ENCODE results near the gene SSRP1. TPM values are rescaled to one million over a fixed set of nuclear protein-coding genes. Genes with fewer than 3 reads are reported as not detected.
A peak's percentile ranks its signal among the peaks of the same experiment; 100 is the strongest.

Gene SSRP1
- polyA plus RNA-seq, 3 donors: 9.8 to 34.7 (median 14.7) TPM

DNA sequence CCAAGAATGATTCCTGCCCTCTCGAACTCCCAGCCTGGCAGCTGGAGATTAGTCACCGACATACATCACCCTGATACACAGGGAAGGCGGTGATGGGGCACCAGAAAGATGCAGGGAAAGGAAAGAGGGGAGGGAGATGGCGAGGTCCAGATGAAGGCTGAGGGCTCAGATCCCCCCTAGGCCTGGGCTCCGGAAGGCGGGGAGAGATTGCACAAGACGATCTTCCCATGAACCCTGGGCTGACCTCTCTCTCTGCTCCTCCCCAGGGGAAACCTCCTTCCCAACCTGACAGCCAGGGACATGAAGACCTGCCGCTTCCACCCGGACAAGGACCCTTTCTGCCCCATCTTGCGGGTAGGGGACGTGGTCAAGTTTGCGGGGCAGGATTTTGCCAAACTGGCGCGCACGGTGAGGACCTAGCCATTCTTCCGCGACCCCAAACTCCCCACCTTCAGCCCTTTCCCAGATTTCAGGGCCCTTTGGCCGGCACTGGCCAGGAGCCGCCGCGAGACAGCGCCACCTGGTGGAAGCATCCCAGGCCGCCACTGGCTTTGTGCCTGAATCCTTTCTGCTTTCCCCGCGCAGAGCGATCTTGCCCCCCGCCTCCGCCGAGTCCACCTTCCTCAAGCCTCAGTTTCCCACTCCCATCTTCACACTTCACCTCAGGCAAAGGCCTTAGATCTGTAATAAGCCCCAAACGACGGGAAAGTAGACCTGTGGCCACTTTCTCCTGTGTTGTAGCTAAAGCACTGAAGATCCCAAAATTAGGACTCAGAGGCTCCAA lies 14.0 kb upstream of the SSRP1 start:
- H3K4me3 Mint-ChIP-seq: no peak overlapping the region
- intact Hi-C loops (cut with micrococcal nuclease): loop anchor here (5.0 to 10.0 kb wide), 4 partner anchors 133 to 295 kb away; partner anchors contain the start of gene YPEL4 (in 1 of the 2)

DNA sequence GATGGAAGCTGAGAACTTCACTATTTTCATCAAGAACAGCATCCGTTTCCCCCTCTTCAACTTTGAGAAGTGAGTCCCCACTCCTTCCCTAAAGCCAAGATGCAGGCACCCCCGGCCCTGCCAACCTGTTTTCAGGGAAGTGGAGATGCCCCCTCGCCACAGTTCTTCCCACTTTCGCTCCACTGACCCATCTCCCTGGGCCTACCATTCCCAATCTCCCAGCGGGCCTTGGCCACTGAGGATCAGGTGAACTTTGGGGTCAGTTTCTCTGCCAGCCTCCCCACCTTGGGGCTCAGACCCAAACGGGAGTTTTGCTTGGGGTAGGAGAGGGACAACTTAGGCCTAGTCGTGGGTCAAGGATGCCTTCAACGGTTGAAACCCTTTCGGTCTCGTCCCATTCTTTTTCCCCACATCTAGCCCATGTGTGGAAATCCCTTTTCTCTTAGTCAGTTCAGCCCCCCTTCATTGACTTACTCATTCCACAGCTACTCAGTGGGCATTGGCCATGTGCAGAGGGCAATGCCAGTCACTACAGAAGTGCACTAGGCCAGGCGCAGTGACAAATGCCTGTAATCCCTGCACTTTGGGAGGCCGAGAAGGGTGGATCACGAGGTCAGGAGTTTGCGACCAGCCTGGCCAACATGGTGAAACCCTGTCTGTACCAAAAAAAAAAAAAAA lies 13.1 kb upstream of the SSRP1 start:
- peak overlapping the region in 1 of 7 donors; percentile 66 for H3K27ac Mint-ChIP-seq
- peaks cover 10% of the 10 kb centered on the region for H3K4me1 Mint-ChIP-seq
- H3K79me2 ChIP-seq (ENCODE audit: insufficient read depth, low read length): no peaks in the 10 kb centered on the region
- H3K4me2 ChIP-seq (replicated peaks; ENCODE audit: extremely low read depth, low read length, poor library complexity, severe bottlenecking): no peak overlapping the region
- 92% methylated on average over 7 of the region's 14 CpGs for WGBS (ENCODE audit: insufficient coverage)
- peaks cover 2 to 4% of the 10 kb centered on the region in 2 donors for H3K4me1 ChIP-seq (ENCODE audit: control insufficient read depth in 1 of 2, insufficient read depth in 2 of 2, low read length in 2 of 2)
- no peaks in the 10 kb centered on the region for H3K36me3 Mint-ChIP-seq
- H4K20me1 ChIP-seq (ENCODE audit: insufficient read depth, low read length): no peaks in the 10 kb centered on the region
- no peak overlapping the region for H3K9ac ChIP-seq (ENCODE audit: insufficient read depth, low read length, poor library complexity, severe bottlenecking)
- H3K9me3 ChIP-seq (replicated peaks in 1 of 2; ENCODE audit: control insufficient read depth in 1 of 2, insufficient read depth in 1 of 2, low read length in 2 of 2): no peaks in the 10 kb centered on the region
- no peaks in the 10 kb centered on the region for H3K36me3 ChIP-seq (replicated peaks in 1 of 2; ENCODE audit: control insufficient read depth in 1 of 2, insufficient read depth in 2 of 2, low read length in 2 of 2)
- peaks cover 0 to 8% (median 3%) of the 10 kb centered on the region in 3 donors for H3K27me3 Mint-ChIP-seq (ENCODE audit: low read depth in 3 of 3)
- no peak for DNase-seq
- TF ChIP-seq, protein P1, sequence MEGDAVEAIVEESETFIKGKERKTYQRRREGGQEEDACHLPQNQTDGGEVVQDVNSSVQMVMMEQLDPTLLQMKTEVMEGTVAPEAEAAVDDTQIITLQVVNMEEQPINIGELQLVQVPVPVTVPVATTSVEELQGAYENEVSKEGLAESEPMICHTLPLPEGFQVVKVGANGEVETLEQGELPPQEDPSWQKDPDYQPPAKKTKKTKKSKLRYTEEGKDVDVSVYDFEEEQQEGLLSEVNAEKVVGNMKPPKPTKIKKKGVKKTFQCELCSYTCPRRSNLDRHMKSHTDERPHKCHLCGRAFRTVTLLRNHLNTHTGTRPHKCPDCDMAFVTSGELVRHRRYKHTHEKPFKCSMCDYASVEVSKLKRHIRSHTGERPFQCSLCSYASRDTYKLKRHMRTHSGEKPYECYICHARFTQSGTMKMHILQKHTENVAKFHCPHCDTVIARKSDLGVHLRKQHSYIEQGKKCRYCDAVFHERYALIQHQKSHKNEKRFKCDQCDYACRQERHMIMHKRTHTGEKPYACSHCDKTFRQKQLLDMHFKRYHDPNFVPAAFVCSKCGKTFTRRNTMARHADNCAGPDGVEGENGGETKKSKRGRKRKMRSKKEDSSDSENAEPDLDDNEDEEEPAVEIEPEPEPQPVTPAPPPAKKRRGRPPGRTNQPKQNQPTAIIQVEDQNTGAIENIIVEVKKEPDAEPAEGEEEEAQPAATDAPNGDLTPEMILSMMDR (IDR thresholded peaks at IDR 0.05): no peak
- H3K4me3 ChIP-seq (replicated peaks in 1 of 3; ENCODE audit: low read depth in 2 of 3, low read length in 3 of 3): no peak overlapping the region
- H3K27me3 ChIP-seq (ENCODE audit: control insufficient read depth in 2 of 2, insufficient read depth in 2 of 2, low read length in 2 of 2): no peaks in the 10 kb centered on the region
- H3K9me3 Mint-ChIP-seq: peaks cover 0 to 9% (median 5%) of the 10 kb centered on the region in 7 donors
- H3K27ac ChIP-seq (ENCODE audit: low read depth in 1 of 2, low read length in 2 of 2): no peak overlapping the region
- intact Hi-C loops (cut with micrococcal nuclease): loop anchor here (5.0 kb wide), 3 partner anchors 134 to 294 kb away; no protein-coding TSS in a partner anchor
- no peak overlapping the region for H3K4me3 Mint-ChIP-seq
- H2AFZ ChIP-seq (ENCODE audit: insufficient read depth, low read depth, low read length, poor library complexity, severe bottlenecking): no peak overlapping the region

More for the DNA sequence above, 14.0 kb upstream of the SSRP1 start:
- no peak overlapping the region for H3K9ac ChIP-seq (ENCODE audit: insufficient read depth, low read length, poor library complexity, severe bottlenecking)
- Mint-ChIP-seq H3K9me3 (peaks cover 0 to 9% (median 5%) of the 10 kb centered on the region in 7 donors), H3K27ac (no peak overlapping the region), H3K27me3 (ENCODE audit: low read depth in 3 of 3) (peaks cover 0 to 8% (median 4%) of the 10 kb centered on the region in 3 donors), H3K4me1 (peaks cover 19% of the 10 kb centered on the region), H3K36me3 (no peaks in the 10 kb centered on the region)
- TF ChIP-seq, protein P1 (IDR thresholded peaks at IDR 0.05): peak; percentile 95
- H3K4me2 ChIP-seq (replicated peaks; ENCODE audit: extremely low read depth, low read length, poor library complexity, severe bottlenecking): no peak overlapping the region
- peak overlapping the region; percentile 35 for H2AFZ ChIP-seq (ENCODE audit: insufficient read depth, low read depth, low read length, poor library complexity, severe bottlenecking)
- no peaks in the 10 kb centered on the region for H3K27me3 ChIP-seq (ENCODE audit: control insufficient read depth in 2 of 2, insufficient read depth in 2 of 2, low read length in 2 of 2)
- DNase-seq: peak; percentile 32 to 58 (median 56)
- H3K27ac ChIP-seq (ENCODE audit: low read depth in 1 of 2, low read length in 2 of 2): no peak overlapping the region
- H3K36me3 ChIP-seq (replicated peaks in 1 of 2; ENCODE audit: control insufficient read depth in 1 of 2, insufficient read depth in 2 of 2, low read length in 2 of 2): no peaks in the 10 kb centered on the region
- H3K4me1 ChIP-seq (ENCODE audit: control insufficient read depth in 1 of 2, insufficient read depth in 2 of 2, low read length in 2 of 2): peaks cover 10 to 13% of the 10 kb centered on the region in 2 donors
- no peaks in the 10 kb centered on the region for H3K9me3 ChIP-seq (replicated peaks in 1 of 2; ENCODE audit: control insufficient read depth in 1 of 2, insufficient read depth in 1 of 2, low read length in 2 of 2)
- H3K4me3 ChIP-seq (replicated peaks in 1 of 3; ENCODE audit: low read depth in 2 of 3, low read length in 3 of 3): no peak overlapping the region
- H4K20me1 ChIP-seq (ENCODE audit: insufficient read depth, low read length): no peaks in the 10 kb centered on the region
- 18% methylated on average over 23 of the region's 31 CpGs for WGBS (ENCODE audit: insufficient coverage)
- no peaks in the 10 kb centered on the region for H3K79me2 ChIP-seq (ENCODE audit: insufficient read depth, low read length)

All from CD14-positive monocyte (primary cell).